A549 (cell line): ENCODE data around the gene RASSF8.

Experiments
- CHD2 ChIP-seq: fragments of 150-350 bp; IDR thresholded peaks from 2 replicates; pipeline ENCODE4 v1.6.1; 2014; ENCODE audit warnings: low read length; ENCODE audit not compliant: partially characterized antibody
- CTCF ChIP-seq: fragments of >200 bp; sonication (Bioruptor Twin); formaldehyde crosslinking; IDR thresholded peaks from 3 replicates; pipeline ENCODE4 v1.5.1; 2016
- EP300 ChIP-seq, 2 experiments: fragments of >200 bp; sonication (Bioruptor Twin); formaldehyde crosslinking; IDR thresholded peaks; 2 replicates in 1 of 2; 3 replicates in 1 of 2; pipeline ENCODE4 v1.6.1; 2016 to 2017
- HMGXB4 ChIP-seq: fragments of 250-450 bp; sonication (Bioruptor Pico); IDR thresholded peaks from 2 replicates; pipeline ENCODE4 v1.5.0; 2021; ENCODE audit warnings: mild to moderate bottlenecking, moderate library complexity, borderline replicate concordance
- KDM1A ChIP-seq: fragments of 200-600 bp; sonication (generic); IDR thresholded peaks from 2 replicates; pipeline ENCODE4 v1.6.1; 2016; ENCODE audit warnings: low read depth, mild to moderate bottlenecking
- POLR2A ChIP-seq: IDR thresholded peaks from 2 replicates; pipeline ENCODE4 v1.6.1; 2012; ENCODE audit warnings: mild to moderate bottlenecking, low read length

GRCh38 chr12:25993901-25994651, 35.6 kb downstream of the RASSF8 start:
- TF ChIP-seq EP300 (IDR thresholded peaks at IDR 0.05) (no peak), CTCF (no peak), POLR2A (no peak), HMGXB4 (CRISPR knock-in tag) (no peak), CHD2 (no peak), KDM1A (no peak)
